WI38 (cell line): ENCODE results near the gene AFG3L2.
A peak's percentile ranks its signal among the peaks of the same experiment; 100 is the strongest.

Source experiments
- H3K4me3 ChIP-seq: 2 replicates; pipeline ENCODE4 v1.5.1; 2011; ENCODE audit warnings: low read depth, mild to moderate bottlenecking, control low read depth, low read length
- CTCF ChIP-seq: IDR thresholded peaks from 2 replicates; pipeline ENCODE4 v1.5.1; 2012; ENCODE audit warnings: low read depth, mild to moderate bottlenecking, control low read depth, low read length

AFG3L2 gene

GRCh38 chr18:12377556-12378197 is 650 bp upstream of the AFG3L2 start:
- no peak for TF ChIP-seq CTCF
- peak overlapping the region; percentile 63 for H3K4me3 ChIP-seq

DNA sequence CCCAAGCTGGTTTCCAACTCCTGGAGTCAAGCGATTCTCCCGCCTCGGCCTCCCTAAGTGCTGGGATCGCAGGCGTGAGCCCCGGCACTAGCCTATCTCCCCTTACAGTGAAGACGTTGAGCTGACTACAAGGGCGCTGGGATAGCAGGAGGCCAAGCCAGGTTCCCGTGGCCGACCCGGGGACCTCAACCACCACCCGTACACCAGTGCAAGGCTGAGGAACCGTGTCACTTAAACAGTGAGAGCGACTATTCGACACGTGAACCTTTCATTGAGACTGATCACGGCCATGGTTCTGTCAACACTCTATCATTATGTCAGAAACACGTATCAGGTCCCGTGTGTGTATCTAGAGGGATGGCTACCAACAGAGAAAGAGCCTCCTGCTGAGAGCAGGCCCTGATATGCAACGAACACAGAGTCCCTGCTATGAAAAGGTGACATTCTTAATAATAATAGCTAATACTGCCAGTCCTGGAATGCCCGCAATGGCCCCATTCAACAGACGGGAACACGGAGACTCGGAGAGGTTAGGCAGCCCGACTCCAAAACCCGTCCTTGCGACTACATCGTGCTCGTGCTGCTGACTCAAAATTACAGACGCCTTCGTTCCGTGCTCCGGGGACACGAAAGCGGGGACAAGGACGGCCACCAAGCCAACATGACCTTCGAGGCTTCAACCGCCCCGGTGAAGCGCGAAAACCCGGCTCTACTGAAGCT is 833 bp downstream of the AFG3L2 start:
- H3K4me3 ChIP-seq, result peak overlapping the region; percentile 81
- TF ChIP-seq CTCF, result no peak

- no peak for TF ChIP-seq CTCF
- H3K4me3 ChIP-seq, result no peak overlapping the region
Measured at GRCh38 chr18:12374401-12374800, 2.6 kb downstream of the AFG3L2 start.

- no peak for TF ChIP-seq CTCF
Measured at GRCh38 chr18:12373771-12374116, 3.3 kb downstream of the AFG3L2 start.

GRCh38 chr18:12373116-12373770 is 3.8 kb downstream of the AFG3L2 start:
- TF ChIP-seq CTCF, result no peak
- no peak overlapping the region for H3K4me3 ChIP-seq

More at GRCh38 chr18:12373771-12374116, 3.3 kb downstream of the AFG3L2 start:
- no peak overlapping the region for H3K4me3 ChIP-seq

- TF ChIP-seq CTCF, result no peak
- H3K4me3 ChIP-seq, result no peak overlapping the region
Measured at GRCh38 chr18:12372406-12372805, 4.6 kb downstream of the AFG3L2 start.

DNA sequence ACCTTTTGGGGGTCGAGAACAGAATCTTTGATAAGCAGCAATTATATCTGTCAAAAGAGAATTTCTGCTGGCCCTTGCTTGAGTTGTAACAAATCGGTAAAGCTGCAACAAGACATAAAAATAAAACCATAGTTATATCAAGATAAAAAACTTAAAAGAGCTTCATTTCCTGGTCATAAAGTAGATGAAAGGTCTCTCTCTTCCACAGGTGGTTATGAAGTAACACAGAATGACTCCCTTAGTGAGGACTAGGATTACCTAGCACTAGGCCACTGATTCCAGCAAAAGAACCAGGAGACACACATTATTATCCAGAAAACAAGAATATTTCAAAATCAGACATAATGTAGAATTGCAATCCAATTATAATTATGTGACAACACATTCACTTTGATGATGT is 5.4 kb downstream of the AFG3L2 start:
- TF ChIP-seq CTCF, result no peak

More for the DNA sequence above, 5.4 kb downstream of the AFG3L2 start:
- H3K4me3 ChIP-seq, result no peak overlapping the region
